GM18519 (cell line): Measurements from ENCODE around the gene DMBX1.

Source experiments
- ATAC-seq: cut with Tn5 transposase; IDR thresholded peaks from one replicate; pipeline ENCODE4 v1.9.1; 2021; ENCODE audit warnings: mild to moderate bottlenecking, moderate library complexity; ENCODE audit not compliant: unreplicated experiment, low FRiP score

The DMBX1 gene

DNA sequence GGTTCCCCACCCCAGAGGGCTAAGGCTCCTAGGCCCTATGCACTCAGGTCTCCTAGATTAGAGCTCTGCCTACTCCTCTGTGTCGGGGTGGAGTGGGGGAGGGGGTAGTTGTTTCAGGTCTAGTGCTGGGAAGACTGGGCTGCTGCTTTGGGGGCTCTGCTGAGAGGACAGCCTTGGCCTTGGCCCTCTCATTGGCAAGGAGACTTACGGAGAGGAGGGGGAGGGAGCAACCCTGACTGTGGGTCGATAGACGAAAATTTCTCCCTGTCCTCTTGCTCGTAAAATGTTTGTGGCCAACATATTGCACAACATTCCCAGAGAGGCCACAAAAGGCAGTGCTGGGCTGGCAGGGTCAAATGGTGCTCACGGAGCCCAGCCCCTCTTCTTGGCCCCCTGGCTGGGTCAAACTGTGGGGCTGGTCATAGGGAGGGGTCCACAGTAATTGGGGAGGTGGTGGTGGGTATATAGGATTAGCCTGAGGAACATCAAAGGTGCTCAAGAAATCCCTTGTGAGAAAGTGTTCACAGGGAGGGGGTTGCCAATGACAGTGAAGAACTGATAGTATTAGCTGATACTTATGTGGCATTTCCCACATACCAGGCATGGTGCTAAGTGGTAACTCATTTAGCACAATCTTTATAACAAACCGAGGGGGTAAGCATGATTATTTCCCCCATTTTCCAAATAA is 8.5 kb upstream of the DMBX1 start:
- ATAC-seq = no peak

DNA sequence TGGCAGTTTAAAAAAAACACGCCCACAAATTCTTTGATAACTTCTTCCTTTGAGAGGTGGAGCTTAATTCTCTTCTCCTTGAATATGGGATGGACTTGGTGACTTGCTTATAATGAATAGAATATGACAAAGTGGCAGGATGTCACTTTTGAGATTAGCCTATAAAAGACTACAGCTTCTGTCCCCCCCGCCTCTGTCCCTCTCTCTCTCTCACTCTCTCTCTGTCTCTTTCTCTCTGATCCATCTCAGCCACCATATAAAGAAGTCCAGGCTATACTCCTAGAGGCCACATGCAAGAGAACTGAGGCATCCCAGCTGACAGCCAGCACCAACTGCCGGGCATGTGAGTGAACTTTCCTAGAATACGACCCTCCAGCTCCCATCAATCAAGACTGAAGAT is 7.7 kb upstream of the DMBX1 start:
- ATAC-seq = no peak

DNA sequence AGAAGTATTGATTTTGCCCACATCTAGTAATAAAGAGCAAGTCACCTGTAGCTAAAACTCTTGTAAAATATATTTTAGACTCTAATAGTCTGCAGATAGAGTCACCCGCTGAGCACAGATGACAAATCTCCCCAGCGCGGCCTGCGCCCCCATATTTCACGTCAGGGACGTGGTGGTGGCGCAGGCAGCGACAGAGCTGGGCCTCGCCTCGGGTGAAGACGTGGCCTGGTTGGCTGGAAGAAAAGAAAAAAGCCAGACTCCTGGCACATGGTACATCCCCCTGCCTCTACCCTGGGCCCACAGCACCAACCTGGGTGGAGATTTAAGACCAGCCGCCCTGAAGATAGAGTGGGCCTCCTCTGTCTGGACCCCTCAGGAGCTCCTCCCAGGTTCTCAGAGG is 6.0 kb upstream of the DMBX1 start:
- no peak for ATAC-seq

DNA sequence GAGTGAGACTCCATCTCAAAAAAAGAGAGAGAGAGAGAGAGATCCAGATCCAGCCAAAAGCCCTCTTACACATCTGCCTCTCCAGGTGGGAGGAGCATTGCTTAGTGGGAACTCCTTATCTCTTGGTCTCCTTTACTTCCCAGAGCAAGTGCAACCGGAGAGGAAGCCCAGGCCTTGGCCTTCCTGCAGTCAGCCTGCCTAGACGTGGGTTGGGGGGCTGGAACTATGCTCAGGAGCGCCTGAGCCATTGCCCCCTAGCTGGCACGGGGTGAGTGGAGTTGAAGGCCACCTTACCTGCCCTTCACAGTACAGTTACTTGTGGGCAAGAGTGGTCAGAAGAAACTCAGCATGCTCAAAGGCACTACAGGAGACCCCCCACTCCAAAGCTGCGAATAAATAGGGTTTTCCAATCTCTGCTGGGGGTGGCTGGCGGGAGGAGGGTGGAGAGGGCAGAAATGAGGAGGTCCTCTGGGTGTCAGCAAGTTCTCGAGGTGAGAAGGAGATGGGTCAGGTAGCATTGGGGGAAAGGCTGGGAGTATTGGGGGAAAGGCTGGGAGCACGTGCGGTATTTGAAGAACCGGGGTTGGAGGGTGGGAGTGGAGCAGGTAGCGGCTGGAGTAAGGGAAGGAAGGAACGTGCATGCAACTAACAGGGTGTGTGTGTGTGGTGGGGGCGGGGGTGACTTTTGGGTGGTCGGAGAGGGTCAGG is 4.7 kb upstream of the DMBX1 start:
- ATAC-seq = no peak

DNA sequence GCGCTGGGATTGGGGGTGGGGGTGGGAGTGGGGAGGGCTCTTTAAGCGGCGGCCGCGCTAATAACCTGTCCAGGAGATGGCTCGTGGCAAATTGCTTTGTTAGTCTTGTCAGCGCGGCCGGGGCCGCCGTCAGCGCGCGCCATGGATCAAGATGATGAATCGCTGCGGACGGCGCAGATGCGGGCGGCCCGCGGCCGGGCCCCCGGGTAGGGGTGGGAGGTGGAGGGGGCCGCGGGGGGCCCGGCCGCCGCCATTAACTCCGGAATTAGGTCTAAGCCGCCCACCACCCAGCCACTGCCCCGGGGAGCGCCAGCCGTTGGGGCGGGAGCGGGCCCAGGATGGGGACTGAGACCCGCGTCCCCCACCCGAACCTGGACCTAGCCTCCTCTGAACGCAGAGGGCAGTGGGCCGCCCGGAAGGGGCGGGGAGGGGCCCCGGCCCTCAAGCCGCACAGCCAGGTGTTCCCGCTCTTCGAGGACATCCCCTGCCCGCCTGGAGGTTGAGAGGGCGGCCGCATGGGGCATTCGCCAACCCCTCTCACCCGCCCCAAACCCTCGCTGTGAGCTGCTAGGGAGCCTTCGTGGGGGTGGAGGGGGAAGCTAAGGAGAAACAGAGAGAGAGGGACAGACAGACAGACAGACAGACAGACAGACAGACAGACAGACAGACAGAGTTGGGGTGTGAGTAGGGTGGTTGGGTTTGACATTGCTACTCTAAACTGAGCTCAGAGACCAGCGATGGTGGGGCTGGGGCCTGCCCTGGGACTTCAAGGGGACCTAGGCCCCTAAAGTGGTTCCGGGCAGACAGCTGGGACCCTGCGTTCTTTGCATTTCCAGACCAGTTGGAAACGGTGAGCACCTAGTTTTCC is 3.8 kb upstream of the DMBX1 start:
- no peak for ATAC-seq

DNA sequence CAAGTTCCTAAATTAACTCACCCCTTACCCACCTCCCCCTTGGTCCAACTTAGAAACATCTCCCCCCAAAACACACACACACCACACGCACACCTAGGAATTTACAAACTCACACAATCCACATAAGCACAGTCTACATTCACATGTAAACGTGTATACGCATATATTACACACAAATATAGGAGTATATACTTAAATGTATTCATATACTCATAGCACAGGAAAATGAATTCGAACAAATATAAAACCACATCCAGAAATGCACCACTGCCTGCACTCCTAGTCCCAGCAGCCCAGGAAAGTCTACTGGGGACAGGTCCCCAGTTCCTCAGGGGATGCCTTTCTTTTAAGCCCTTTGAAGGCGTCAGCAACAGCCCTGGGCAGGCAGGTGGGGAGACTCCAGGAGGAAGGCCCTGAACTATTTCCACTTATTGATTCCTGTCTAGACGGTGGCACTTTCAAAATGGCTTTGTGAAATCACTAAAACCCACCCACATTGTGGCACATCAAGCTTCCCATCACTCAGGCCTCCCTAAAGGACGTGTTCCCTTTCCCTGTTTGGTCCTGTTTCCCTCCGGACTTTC is 3.1 kb upstream of the DMBX1 start:
- ATAC-seq = no peak

DNA sequence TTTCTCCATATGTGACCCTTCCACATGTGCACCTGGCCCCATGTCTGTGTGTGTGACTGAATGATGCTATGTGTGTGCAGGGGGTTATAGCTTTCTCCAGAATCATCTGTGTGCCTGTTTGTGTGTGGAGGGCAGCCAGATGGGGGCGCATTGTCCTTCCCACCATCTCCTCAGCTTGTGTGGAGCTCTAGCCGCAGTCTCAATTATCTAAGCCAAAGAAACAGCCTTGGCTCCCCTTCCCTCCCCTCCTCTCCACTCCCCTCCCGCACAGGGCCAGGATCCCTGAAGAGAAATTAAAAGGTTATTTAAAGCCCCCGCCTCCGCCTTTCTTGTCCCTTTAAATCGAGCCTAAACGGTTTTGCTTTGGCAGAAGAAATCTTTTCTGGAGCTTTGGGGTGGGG is 1.8 kb upstream of the DMBX1 start:
- no peak for ATAC-seq

DNA sequence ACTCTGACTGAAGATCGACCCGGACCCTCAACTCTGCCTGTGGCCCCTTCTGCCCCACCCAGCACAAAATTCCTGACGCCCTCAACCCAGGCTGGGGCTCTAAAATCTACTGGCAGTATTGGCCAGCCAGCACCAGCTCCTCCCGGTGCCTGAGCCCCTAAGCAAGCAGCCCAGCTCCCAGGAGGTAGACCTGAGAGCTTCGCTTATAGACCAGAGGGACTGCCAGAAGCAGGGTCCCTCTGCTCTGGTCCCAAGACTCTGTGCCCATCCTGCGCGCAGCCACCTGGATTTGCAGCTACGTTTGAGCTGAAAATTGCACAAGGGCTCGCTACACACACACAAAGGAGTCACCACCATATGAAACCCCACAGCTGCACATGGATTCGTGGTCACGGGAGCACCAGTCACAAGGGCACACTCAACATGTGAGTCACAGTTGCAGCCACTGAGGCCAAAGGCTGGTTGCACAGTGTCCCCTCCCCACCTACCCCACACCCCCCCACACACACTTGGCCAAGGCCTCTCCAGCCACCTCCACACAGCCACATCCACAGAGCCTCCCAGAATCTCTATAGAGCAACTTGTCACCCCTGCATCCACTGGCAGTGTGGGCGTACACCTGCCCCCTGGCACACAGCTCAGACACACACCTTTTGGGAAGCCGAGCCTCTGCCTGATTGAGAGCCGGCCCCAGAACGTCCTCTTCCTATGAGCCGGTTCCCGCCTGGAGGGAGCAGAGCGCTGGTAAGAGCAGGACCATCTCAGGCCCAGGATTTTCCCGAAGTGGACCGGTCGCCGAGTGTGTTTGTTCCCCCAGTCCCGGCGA is 1.1 kb upstream of the DMBX1 start:
- no peak for ATAC-seq

DNA sequence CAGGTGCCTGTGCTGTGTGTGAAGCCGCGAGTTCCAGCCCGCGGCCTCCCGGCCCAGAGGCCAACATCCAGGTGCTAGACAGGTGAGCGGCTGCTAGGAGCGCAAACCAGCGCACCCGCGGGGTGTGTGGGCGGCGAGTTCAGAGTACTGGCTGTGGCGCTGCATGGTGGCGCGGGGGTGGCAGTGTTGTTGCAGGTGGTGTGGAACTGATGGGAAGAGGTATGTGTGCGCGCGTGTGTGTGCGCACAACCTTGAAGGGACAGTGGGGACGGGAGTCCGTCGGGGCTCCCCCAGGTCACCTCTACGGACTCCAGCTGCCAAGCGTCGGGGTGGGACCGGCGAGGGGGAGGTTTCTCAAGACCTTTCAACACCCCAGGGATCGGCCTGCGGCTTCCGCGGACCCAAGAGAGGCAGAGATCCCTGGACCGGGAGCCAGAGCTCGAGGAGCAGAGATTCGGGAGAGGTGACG is 433 bp upstream of the DMBX1 start:
- ATAC-seq = no peak

DNA sequence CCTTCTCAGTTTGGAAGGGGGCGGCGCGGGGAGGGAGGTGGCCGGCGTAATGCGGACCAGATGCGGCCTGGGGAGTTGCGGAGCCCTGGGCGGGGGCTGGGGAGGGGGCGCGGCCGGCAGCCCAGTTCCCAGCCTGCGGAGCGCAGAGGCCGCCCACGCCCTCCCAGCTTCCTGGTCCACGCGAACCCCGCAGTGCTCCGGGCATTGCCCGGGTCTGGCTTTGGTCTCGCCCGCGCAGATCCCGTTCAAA is 695 bp downstream of the DMBX1 start:
- ATAC-seq = no peak

DNA sequence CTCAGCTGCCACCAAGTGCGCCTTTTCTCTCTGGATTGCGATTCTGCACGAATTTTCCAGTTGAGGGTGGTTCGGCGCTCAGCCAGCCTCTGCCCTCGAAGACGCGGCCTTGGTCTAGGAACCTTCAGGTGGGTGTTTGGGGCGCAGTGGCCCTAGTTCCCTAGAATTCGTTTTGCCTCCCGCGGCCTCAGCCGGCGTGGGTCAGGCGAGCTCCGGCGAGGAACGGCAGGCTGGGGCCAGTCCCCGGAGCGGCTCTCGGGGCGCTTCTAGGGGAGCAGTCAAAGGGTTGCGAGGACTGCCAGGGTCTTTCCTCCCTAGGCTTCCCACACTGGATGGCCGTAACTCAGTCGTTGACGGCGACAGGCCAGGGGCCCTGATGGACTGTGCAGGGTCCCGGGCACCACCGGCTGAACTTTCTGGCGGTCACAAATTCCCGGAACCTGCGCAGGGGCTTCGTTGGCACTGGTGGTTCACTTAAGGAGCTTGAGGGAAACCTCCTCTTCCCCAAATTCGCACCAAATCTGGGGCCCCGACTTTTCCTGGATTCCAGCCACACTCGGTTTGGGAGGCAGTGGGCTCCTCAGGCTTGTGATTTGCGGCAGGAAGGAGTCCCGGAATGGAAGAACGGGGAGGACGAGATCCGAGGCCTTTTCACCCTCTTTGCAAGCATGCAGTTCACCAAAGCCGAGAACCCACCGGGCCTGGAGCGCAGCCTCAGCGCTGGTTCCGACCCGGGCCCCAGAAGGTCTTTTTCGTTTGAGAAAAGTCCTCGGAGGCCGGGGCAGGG is 1.2 kb downstream of the DMBX1 start:
- no peak for ATAC-seq

DNA sequence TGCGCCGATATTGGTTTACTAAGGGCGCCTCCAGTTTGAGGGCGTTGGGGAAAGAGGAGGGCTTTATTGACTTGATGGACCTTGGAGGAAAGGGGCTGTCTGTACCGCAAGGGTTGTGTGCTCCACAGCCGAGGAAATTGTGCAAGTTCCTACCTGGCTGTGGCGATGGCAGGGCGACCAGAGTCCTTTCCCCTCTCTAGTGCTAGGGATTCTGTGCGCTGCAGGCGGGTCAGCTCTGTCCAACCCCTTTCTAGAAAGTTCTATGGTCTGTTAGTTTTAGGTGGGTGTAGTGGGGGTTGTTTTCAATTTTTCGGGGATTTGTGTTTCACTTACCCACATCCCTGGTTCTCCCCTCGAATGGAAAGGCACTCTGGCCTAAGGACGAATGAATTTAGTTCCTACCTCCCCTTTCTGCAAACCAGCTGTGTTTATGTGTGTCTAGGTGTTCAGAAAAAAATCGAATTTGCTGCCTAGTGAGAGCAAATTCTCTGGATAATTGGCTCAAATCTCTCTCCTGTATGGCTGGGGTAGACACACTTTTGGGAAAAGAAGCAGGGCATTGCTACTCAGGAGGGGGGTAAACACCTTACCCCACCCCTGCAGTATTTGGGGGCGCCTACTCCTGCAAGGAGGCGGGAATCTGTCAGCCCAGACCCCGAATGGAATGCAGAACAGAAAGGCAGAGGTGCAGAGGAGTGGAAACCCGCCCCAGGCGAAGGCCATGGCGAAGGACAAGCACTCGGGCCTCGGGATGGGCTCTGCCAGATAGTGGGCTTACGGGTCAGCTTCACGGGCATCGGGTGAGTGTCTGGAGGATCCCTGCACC is 2.0 kb downstream of the DMBX1 start:
- ATAC-seq = no peak

DNA sequence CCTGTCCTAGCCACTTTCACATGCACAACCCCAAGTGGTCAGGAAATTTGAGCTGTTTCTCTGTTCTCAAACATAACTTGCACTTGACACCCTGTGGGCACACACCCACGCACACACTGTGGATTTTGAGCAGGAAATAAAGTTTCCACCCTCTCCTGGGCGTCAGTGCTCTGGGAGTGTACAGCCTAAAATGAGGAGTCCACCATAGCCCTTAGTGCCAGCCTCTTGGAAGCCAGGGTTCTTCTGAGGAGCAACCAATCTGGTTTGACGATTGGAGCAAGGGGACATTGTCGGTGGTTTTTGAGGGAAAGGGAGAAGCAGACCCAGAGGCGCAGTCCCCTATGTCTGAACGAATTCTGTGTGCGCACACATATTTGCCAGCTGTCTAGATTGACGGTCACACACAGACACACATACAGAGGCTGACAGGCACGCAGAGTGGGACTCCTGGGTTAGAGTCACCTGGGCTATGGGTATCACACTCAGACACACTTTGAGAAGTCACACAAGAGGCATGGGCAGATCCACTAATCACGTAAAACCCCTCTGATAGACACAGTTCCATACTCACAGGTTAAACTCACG is 2.7 kb downstream of the DMBX1 start:
- ATAC-seq = no peak

DNA sequence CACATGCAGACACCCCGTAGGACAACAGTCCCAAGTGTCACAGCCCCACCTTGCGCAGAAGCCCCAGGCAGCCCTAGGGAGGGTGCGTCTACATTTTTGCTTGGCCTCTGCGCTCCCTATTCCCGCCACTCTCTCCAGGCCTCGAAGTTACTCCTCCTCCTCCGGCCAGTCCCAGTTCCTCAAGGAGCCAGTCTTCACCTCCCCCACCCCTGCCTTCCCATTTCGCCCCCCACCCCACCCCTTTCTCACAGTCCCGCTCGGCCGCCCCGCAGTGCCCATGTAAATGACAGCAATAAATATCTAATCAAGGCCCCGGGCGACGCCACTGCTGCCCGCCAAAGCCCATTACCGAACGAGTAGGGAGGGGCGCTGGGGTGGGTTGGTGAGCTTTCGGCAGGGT is 3.2 kb downstream of the DMBX1 start:
- no peak for ATAC-seq

DNA sequence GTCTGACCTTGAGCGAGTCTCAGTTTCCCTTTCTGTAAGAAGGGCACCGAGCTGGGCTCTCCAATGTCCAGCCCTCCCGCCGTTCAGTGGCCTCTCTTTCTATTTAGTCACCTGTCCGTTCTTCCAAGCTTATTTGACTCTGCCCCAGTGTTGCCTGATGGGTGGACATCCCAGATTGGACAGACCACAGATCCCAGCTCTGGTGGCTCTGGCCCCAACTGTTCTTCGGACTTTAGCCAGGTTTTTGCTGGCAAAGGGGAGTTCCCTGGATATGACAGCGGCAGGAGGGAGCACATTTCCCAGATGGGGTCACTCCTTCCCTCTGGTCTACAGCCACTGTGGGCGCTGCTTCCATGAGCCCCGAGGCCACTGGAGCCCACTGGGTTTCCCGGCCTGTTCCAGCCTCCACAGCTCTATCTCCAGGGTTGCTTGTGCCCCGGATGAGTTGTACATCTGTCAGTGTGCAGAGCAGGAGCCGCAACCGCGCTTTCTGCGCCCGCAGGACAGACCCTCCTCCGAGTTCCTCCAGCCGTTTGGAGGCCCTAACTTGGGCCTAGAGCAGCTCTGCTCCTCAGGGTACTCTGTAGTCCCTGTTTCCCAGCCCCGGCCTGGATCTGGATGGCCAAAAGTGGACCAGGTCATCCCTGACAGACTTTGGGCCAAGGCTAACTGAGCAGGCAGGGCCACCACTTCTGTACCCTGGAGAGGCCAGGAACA is 3.8 kb downstream of the DMBX1 start:
- ATAC-seq = no peak

DNA sequence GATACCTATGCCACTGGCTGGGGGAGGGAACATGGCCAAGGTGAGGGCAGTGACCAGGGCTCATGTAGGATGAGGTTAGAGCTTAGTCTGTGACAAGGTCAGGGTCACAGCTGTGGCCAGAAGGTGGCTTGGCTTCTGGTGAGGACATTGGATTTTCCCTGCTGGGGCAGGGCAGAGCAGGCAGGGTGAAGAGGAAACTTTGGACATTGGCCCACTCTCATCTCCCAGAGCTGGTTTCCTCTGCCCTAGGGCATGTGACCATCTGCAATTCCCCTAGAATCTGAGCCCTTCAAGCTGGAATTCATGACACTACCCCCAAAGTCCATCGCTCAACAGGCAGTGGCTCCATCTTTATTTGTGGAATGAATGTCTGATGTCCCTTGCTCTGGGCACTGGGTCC is 5.3 kb downstream of the DMBX1 start:
- ATAC-seq = no peak

DNA sequence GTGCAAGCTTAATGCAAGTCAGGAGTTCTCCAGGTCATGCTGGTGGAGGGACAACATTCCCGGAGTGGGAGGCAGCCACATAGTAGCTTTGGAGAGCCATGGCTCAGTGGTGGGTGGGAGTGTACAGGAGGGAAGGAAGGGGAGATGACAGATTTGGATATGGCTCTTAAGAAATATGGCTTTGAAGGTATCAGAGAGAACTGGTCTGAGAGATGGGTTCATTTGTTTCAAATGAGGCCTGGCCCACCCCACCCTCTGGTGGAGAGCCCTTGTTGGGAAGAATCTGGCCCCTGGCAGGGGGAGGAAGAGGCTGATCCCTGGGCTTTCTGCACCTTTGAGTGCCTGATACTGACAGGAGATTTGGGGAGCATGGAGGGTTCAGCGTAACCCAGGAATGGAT is 6.1 kb downstream of the DMBX1 start:
- ATAC-seq = no peak

DNA sequence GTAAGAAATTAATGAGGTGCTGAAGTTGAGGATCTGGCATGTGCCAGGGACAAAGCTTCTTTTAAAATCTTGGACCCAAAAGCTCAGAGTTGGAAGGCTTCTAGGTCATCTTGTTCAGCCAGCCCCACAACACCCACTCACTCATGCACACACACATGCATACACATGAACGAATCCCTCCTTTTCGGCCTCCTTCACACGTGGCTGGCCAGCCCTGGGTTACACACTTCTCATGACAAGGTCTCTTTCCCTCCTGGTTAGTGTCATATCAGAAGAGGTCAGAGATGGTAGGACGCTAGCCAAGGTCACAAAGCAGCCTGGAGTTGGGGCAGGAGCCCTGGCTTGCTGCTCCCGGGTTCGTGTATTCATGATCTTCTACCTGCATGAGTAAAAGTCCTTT is 6.9 kb downstream of the DMBX1 start:
- ATAC-seq = no peak
